ENCODE data around the gene PRKAG2. TPM values are rescaled to one million over a fixed set of nuclear protein-coding genes. Genes with fewer than 3 reads are reported as not detected.
"Not testable (repeated sequence)": the region's sequence is repeated elsewhere in the genome, so short reads cannot be mapped to it uniquely, and the experiment has no call there.

The PRKAG2 gene
- total RNA-seq, 8 experiments from 2014 or later = 6.3 to 13.4 (median 8.5) TPM

- H3K4me3 ChIP-seq; in situ Hi-C loops (cut with MboI; ENCODE audit: low pct_unique_long_range_greater_than_20kb in 2 of 9, low sequenced_read_pairs in 9 of 9, unreplicated experiment in 9 of 9); H3K27ac ChIP-seq: not testable (repeated sequence)
- WGBS, 10 experiments = 20 to 100% (median 87%) methylated on average over 1 to 10 of the region's 11 CpGs; no CpG with 5 or more reads in 3 of the 10 experiments
- H3K4me1 ChIP-seq (replicated peaks in 1 of 2) = peaks cover 11 to 38% of the 10 kb centered on the region in 2 donors
- peak; percentile 24 to 75 (median 58) for ATAC-seq (replicated peaks in 6 of 8)
These were observed 79.1 kb downstream of the PRKAG2 start for GRCh38 chr7:151797667-151798307.

GRCh38 chr7:151796871-151797537, 79.9 kb downstream of the PRKAG2 start:
- in situ Hi-C loops (cut with MboI; ENCODE audit: low pct_unique_long_range_greater_than_20kb in 2 of 9, low sequenced_read_pairs in 9 of 9, unreplicated experiment in 9 of 9) = no loop called here
- WGBS, 10 experiments = 60 to 84% (median 83%) methylated on average over 1 to 8 of the region's 17 CpGs; no CpG with 5 or more reads in 7 of the 10 experiments
- H3K27ac ChIP-seq = no peak overlapping the region
- no peak overlapping the region for H3K4me3 ChIP-seq
- peaks cover 19 to 46% of the 10 kb centered on the region in 2 donors for H3K4me1 ChIP-seq (replicated peaks in 1 of 2)
- peak in 3 of 8 experiments; percentile 60 to 79 (median 71) for ATAC-seq (replicated peaks in 6 of 8)

GRCh38 chr7:151796091-151796870, 80.6 kb downstream of the PRKAG2 start:
- ATAC-seq (replicated peaks in 6 of 8) = peak in 7 of 8 experiments; percentile 13 to 76 (median 48)
- H3K4me1 ChIP-seq (replicated peaks in 1 of 2) = peaks cover 22 to 50% of the 10 kb centered on the region in 2 donors
- in situ Hi-C loops (cut with MboI; ENCODE audit: low pct_unique_long_range_greater_than_20kb in 2 of 9, low sequenced_read_pairs in 9 of 9, unreplicated experiment in 9 of 9) = no loop called here
- H3K4me3 ChIP-seq = no peak overlapping the region
- 0 to 100% (median 87%) methylated on average over 1 to 10 of the region's 27 CpGs; no CpG with 5 or more reads in 2 of the 10 experiments for WGBS, 10 experiments
- no peak overlapping the region for H3K27ac ChIP-seq

- WGBS, 10 experiments = 80 to 100% (median 100%) methylated on average over 1 to 5 of the region's 20 CpGs; no CpG with 5 or more reads in 3 of the 10 experiments
- ATAC-seq (replicated peaks in 6 of 8) = no peak
- in situ Hi-C loops (cut with MboI; ENCODE audit: low pct_unique_long_range_greater_than_20kb in 2 of 9, low sequenced_read_pairs in 9 of 9, unreplicated experiment in 9 of 9) = no loop called here
- H3K4me3 ChIP-seq = no peak overlapping the region
- no peak overlapping the region for H3K27ac ChIP-seq
- peaks cover 22 to 50% of the 10 kb centered on the region in 2 donors for H3K4me1 ChIP-seq (replicated peaks in 1 of 2)
These were observed 81.6 kb downstream of the PRKAG2 start for GRCh38 chr7:151795168-151795811.

- peak in 5 of 8 experiments; percentile 65 to 83 (median 72) for ATAC-seq (replicated peaks in 6 of 8)
- H3K27ac ChIP-seq = no peak overlapping the region
- in situ Hi-C loops (cut with MboI; ENCODE audit: low pct_unique_long_range_greater_than_20kb in 2 of 9, low sequenced_read_pairs in 9 of 9, unreplicated experiment in 9 of 9) = no loop called here
- 41 to 83% (median 56%) methylated on average over 1 to 7 of the region's 16 CpGs; no CpG with 5 or more reads in 4 of the 10 experiments for WGBS, 10 experiments
- H3K4me1 ChIP-seq (replicated peaks in 1 of 2) = peaks cover 22 to 50% of the 10 kb centered on the region in 2 donors
- H3K4me3 ChIP-seq = no peak overlapping the region
These were observed 82.3 kb downstream of the PRKAG2 start for GRCh38 chr7:151794508-151795167.

- in situ Hi-C loops (cut with MboI; ENCODE audit: low pct_unique_long_range_greater_than_20kb in 2 of 9, low sequenced_read_pairs in 9 of 9, unreplicated experiment in 9 of 9) = no loop called here
- 96 to 100% (median 100%) methylated on average over 1 to 7 of the region's 18 CpGs; no CpG with 5 or more reads in 7 of the 10 experiments for WGBS, 10 experiments
These were observed 82.9 kb downstream of the PRKAG2 start for GRCh38 chr7:151793991-151794507.

GRCh38 chr7:151793531-151793951, 83.4 kb downstream of the PRKAG2 start:
- in situ Hi-C loops (cut with MboI; ENCODE audit: low pct_unique_long_range_greater_than_20kb in 2 of 9, low sequenced_read_pairs in 9 of 9, unreplicated experiment in 9 of 9) = no loop called here
- no peak overlapping the region for H3K27ac ChIP-seq
- H3K4me1 ChIP-seq (replicated peaks in 1 of 2) = peaks cover 22 to 50% of the 10 kb centered on the region in 2 donors
- WGBS, 10 experiments = 40 to 100% (median 94%) methylated on average over 1 to 8 of the region's 14 CpGs; no CpG with 5 or more reads in 4 of the 10 experiments
- H3K4me3 ChIP-seq = no peak overlapping the region
- no peak for ATAC-seq (replicated peaks in 6 of 8)

More at GRCh38 chr7:151793991-151794507, 82.9 kb downstream of the PRKAG2 start:
- no peak for ATAC-seq (replicated peaks in 6 of 8)
- Histone ChIP-seq H3K4me3 (no peak overlapping the region), H3K27ac (no peak overlapping the region), H3K4me1 (replicated peaks in 1 of 2) (peaks cover 22 to 50% of the 10 kb centered on the region in 2 donors)

GRCh38 chr7:151792636-151793035, 84.3 kb downstream of the PRKAG2 start:
- no peak overlapping the region for H3K4me3 ChIP-seq
- H3K4me1 ChIP-seq (replicated peaks in 1 of 2) = peaks cover 22 to 48% of the 10 kb centered on the region in 2 donors
- in situ Hi-C loops (cut with MboI; ENCODE audit: low pct_unique_long_range_greater_than_20kb in 2 of 9, low sequenced_read_pairs in 9 of 9, unreplicated experiment in 9 of 9) = no loop called here
- peak in 5 of 8 experiments; percentile 17 to 49 (median 44) for ATAC-seq (replicated peaks in 6 of 8)
- H3K27ac ChIP-seq = peak overlapping the region; percentile 28 to 34
- WGBS, 10 experiments = 15 to 100% (median 44%) methylated on average over 2 to 7 of the region's 16 CpGs; no CpG with 5 or more reads in 5 of the 10 experiments

GRCh38 chr7:151792086-151792485, 84.8 kb downstream of the PRKAG2 start:
- 67 to 100% (median 100%) methylated on average over 1 to 2 of the region's 2 CpGs; no CpG with 5 or more reads in 3 of the 10 experiments for WGBS, 10 experiments
- Histone ChIP-seq H3K4me3 (no peak overlapping the region), H3K4me1 (replicated peaks in 1 of 2) (peaks cover 22 to 42% of the 10 kb centered on the region in 2 donors), H3K27ac (peak overlapping the region in 1 of 2 donors; percentile 34)
- no peak for ATAC-seq (replicated peaks in 6 of 8)
- in situ Hi-C loops (cut with MboI; ENCODE audit: low pct_unique_long_range_greater_than_20kb in 2 of 9, low sequenced_read_pairs in 9 of 9, unreplicated experiment in 9 of 9) = no loop called here

GRCh38 chr7:151790830-151791620, 85.9 kb downstream of the PRKAG2 start:
- in situ Hi-C loops (cut with MboI; ENCODE audit: low pct_unique_long_range_greater_than_20kb in 2 of 9, low sequenced_read_pairs in 9 of 9, unreplicated experiment in 9 of 9) = no loop called here
- peaks cover 22 to 32% of the 10 kb centered on the region in 2 donors for H3K4me1 ChIP-seq (replicated peaks in 1 of 2)
- no peak overlapping the region for H3K27ac ChIP-seq
- ATAC-seq (replicated peaks in 6 of 8) = no peak
- WGBS, 10 experiments = 69 to 100% (median 88%) methylated on average over 2 to 9 of the region's 19 CpGs; no CpG with 5 or more reads in 2 of the 10 experiments
- H3K4me3 ChIP-seq = no peak overlapping the region

GRCh38 chr7:151790095-151790829, 86.7 kb downstream of the PRKAG2 start:
- H3K4me1 ChIP-seq (replicated peaks in 1 of 2) = peaks cover 22 to 32% of the 10 kb centered on the region in 2 donors
- ATAC-seq (replicated peaks in 6 of 8) = no peak
- no peak overlapping the region for H3K27ac ChIP-seq
- in situ Hi-C loops (cut with MboI; ENCODE audit: low pct_unique_long_range_greater_than_20kb in 2 of 9, low sequenced_read_pairs in 9 of 9, unreplicated experiment in 9 of 9) = no loop called here
- no peak overlapping the region for H3K4me3 ChIP-seq
- WGBS, 10 experiments = 80 to 100% (median 88%) methylated on average over 1 to 10 of the region's 11 CpGs; no CpG with 5 or more reads in 4 of the 10 experiments
